GM10266 (cell line): ENCODE measurements around the gene PIK3CD.
A peak's percentile ranks its signal among the peaks of the same experiment; 100 is the strongest.

Experiments
- DNase-seq: peaks from one replicate; pipeline ENCODE4 v3.0.0; 2012; ENCODE audit errors: extremely low spot score
- CTCF ChIP-seq: IDR thresholded peaks from 2 replicates; pipeline ENCODE4 v1.5.1; 2012; ENCODE audit warnings: mild to moderate bottlenecking, low read depth; ENCODE audit not compliant: control insufficient read depth, insufficient read depth; ENCODE audit errors: missing control alignments

The PIK3CD gene

GRCh38 chr1:9720785-9721605 is 69.5 kb downstream of the PIK3CD start:
- no peak for DNase-seq
- no peak for TF ChIP-seq CTCF

- peak; percentile 47 for TF ChIP-seq CTCF
- DNase-seq: peak; percentile 61
These were observed 70.3 kb downstream of the PIK3CD start for GRCh38 chr1:9721606-9722377.

- no peak for TF ChIP-seq CTCF
- no peak for DNase-seq
These were observed 70.8 kb downstream of the PIK3CD start for GRCh38 chr1:9722378-9722749.

- no peak for TF ChIP-seq CTCF
- DNase-seq: no peak
These were observed 71.7 kb downstream of the PIK3CD start for GRCh38 chr1:9723068-9723805.

- TF ChIP-seq CTCF: no peak
- no peak for DNase-seq
These were observed 72.4 kb downstream of the PIK3CD start for GRCh38 chr1:9723926-9724325.

- DNase-seq: peak; percentile 88
These were observed 73.4 kb downstream of the PIK3CD start for GRCh38 chr1:9724706-9725476.

More at GRCh38 chr1:9724706-9725476, 73.4 kb downstream of the PIK3CD start:
- peak; percentile 89 for TF ChIP-seq CTCF
